Embryonic facial prominence (tissue), 1 donor: Measurements from ENCODE around the gene CEP95.
"Not testable (repeated sequence)": the region's sequence is repeated elsewhere in the genome, so short reads cannot be mapped to it uniquely, and the experiment has no call there.

Experiments
- DNase-seq: peaks from one replicate; pipeline ENCODE4 v3.0.0-alpha.2; 2016; ENCODE audit errors: extremely low spot score

The CEP95 gene

DNA sequence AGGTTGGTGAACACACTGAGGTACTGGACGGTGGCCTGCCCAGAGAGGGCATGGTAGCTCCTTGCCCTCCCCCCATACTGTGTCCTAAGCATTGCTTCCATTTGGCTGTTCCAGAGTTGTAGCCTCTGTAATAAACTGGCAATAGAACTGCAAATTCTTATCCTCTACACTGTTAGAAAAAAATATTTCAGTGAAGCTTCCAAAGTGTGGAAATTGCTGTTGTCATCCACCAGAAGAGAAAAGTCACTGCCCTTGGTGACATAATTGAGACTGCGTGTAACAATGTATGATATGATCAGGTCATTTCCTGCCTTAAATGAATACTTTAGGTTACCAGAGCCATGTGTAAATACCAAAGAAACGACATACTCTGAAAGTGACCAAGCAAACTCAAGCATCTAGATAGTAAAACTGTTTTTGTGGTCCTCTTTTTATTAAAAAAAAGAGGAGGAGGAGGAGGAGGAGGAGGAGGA is 65.9 kb downstream of the CEP95 start:
- no peak for DNase-seq

DNA sequence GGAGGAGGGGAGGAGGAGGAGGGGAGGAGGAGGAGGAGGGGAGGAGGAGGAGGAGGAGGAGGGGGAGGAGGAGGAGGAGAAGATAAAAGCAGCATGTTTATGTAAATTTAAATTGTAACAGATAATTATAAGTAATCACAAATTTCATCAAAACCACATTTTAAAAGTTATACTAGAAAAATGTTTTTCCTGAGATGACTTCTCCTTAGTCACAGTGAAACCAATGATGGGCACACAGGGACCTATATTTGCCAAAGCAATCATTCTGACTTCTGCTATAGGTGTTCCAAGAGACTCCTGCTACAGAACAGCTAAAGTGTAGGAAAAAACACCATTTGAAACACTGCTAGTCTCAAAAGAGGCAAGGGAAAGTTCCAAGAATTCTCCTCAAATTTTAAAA is 66.4 kb downstream of the CEP95 start:
- no peak for DNase-seq

GRCh38 chr17:64574646-64575045 is 67.9 kb downstream of the CEP95 start:
- no peak for DNase-seq

GRCh38 chr17:64575431-64575830 is 68.7 kb downstream of the CEP95 start:
- DNase-seq = no peak

DNA sequence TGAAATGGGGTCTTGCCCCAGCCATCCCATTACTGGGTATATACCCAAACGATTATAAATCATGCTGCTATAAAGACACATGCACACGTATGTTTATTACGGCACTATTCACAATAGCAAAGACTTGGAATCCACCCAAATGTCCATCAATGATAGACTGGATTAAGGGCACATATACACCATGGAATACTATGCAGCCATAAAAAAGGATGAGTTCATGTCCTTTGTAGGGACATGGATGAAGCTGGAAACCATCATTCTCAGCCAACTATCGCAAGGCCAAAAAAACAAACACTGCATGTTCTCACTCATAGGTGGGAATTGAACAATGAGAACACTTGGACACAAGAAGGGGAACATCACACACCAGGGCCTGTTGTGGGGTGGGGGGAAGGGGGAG is 70.2 kb downstream of the CEP95 start:
- not testable (repeated sequence) for DNase-seq

GRCh38 chr17:64579917-64580316 is 73.1 kb downstream of the CEP95 start:
- DNase-seq = no peak

GRCh38 chr17:64580384-64581315 is 73.9 kb downstream of the CEP95 start:
- DNase-seq = no peak

GRCh38 chr17:64583038-64583437 is 76.3 kb downstream of the CEP95 start:
- DNase-seq = no peak

DNA sequence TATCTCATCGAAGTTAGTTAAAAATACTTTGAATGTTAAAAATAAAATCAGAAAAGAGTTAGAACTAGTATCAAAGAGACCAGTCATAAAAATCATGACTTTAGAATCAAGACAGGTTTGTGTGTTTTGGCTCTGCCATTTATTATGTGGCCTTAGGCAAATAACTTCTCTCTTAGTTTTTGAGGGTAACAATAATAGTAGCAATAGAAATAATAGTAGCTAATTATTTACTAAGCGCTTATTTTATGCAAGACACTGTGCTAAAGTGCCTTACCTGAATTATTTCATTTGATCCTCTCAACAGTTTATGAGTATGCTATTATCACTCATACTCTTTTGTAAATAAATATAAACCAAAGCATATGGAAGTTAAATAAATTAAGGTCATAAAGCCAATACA is 78.4 kb downstream of the CEP95 start:
- DNase-seq = no peak
